Measurements from ENCODE around the gene IFT20. TPM values are rescaled to one million over a fixed set of nuclear protein-coding genes. Genes with fewer than 3 reads are reported as not detected.
"Not testable (repeated sequence)": the region's sequence is repeated elsewhere in the genome, so short reads cannot be mapped to it uniquely, and the experiment has no call there.

Gene IFT20
- polyA plus RNA-seq, 2 of the 4 experiments (the other 2 are of a cell fraction), result 56.8 to 72.1 TPM

- TF ChIP-seq RNF2 (IDR thresholded peaks at IDR 0.05; ENCODE audit: borderline replicate concordance, low read depth), result no peak
These were observed 36.8 kb downstream of the IFT20 start (continued) for GRCh38 chr17:28298449-28298848.

DNA sequence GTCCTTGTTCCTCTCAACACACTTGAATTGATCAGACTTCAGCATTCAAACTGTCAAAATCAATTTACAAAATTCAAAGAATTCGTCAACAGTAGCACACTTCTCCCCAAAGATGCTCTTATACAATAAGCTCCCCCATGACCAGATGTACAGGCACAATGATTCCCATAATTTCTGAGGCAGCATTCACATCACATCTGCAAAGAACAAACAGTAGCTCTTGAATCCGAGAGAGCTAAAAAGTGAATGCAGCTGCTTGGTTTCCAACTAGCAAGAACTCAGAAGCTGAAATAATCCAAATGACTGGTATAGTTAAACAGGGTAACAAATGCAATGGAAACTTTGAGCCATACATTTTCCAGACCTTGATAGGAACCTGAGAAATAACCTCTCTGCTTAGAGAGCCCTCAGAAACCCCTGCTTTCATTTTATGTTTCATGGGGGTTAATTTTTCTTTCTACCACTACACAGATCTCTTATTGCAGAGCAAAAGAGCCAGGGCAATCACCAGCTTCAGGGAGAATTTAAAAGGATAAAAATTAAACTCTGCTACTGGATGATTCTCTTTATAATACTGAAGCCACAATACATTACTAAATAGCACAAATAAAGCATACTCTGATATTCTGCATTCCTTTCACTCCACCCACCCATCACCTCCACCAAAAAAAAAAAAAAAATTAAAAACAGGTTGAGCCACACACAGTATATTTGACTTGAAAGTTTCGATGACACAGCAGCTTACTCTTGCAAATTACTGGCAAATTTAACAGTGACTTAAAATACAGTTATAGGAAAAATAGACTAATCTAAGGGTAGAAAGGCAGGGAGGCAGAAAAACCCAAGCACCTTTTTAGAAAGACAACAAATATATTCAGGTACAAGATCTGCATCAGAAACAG, 39.3 kb downstream of the IFT20 start:
- no peak for ATAC-seq
- no peak for FAIRE-seq
- no peak overlapping the region for H3K4me2 ChIP-seq
- H3K9me3 ChIP-seq, result no peaks in the 10 kb centered on the region
- 51% methylated on average over 3 of the region's 3 CpGs for WGBS (ENCODE audit: missing lambda C conversion rate)
- no peak overlapping the region for H3K4me3 ChIP-seq
- TF ChIP-seq NFE2L2 (conservative IDR thresholded peaks at IDR 0.05; ENCODE audit: low read length), result no peak
- TF ChIP-seq, protein P1, sequence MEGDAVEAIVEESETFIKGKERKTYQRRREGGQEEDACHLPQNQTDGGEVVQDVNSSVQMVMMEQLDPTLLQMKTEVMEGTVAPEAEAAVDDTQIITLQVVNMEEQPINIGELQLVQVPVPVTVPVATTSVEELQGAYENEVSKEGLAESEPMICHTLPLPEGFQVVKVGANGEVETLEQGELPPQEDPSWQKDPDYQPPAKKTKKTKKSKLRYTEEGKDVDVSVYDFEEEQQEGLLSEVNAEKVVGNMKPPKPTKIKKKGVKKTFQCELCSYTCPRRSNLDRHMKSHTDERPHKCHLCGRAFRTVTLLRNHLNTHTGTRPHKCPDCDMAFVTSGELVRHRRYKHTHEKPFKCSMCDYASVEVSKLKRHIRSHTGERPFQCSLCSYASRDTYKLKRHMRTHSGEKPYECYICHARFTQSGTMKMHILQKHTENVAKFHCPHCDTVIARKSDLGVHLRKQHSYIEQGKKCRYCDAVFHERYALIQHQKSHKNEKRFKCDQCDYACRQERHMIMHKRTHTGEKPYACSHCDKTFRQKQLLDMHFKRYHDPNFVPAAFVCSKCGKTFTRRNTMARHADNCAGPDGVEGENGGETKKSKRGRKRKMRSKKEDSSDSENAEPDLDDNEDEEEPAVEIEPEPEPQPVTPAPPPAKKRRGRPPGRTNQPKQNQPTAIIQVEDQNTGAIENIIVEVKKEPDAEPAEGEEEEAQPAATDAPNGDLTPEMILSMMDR (IDR thresholded peaks at IDR 0.05), result no peak
- no peak overlapping the region for H3K27ac ChIP-seq
- ChIA-PET POLR2A (no interaction called here), CTCF (interaction anchor here (0.7 kb wide), 4 partner anchors 9 to 1231 kb away, joined by 3 read pairs; no protein-coding TSS in a partner anchor)
- H3K4me1 ChIP-seq, result no peaks in the 10 kb centered on the region
- no peak for DNase-seq (ENCODE audit: low read depth in 1 of 2, low spot score in 1 of 2)

DNA sequence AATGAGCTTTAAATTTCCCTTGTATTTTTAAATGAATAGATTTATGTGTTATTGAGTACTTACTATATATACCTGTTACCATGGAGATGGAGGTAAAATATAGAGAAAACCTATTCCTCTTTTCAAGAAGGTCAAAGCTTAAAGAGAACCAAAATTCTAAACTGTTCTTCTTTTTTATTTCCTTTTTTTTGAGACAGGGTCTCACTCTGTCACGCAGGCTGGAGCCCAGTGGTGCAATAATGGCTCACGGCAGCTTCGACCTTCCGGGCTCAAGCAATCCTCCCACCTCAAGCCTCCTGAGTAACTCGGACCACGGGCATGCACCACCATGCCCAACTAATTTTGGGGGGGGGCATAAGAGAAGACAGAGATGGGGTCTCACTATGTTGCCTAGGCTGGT, 41.3 kb downstream of the IFT20 start:
- ATAC-seq (no peak), FAIRE-seq (no peak), DNase-seq (ENCODE audit: low read depth in 1 of 2, low spot score in 1 of 2) (no peak)
- Histone ChIP-seq H3K9me3 (no peaks in the 10 kb centered on the region), H3K27ac (no peak overlapping the region), H3K4me1 (no peaks in the 10 kb centered on the region), H3K4me3 (no peak overlapping the region), H3K4me2 (no peak overlapping the region)
- POLR2A ChIA-PET, result interaction anchor here (0.7 kb wide), 1 partner anchor 67 kb away, joined by 3 read pairs; no protein-coding TSS in a partner anchor
- CTCF ChIA-PET, result interaction anchor here (1.5 to 1.7 kb wide), 3 partner anchors 17 to 43 kb away, joined by 3 to 4 read pairs (median 4); no protein-coding TSS in a partner anchor
- 82% methylated on average over 6 of the region's 6 CpGs for WGBS (ENCODE audit: missing lambda C conversion rate)
- TF ChIP-seq HES2 (IDR thresholded peaks at IDR 0.05) (no peak), NR3C1 (IDR thresholded peaks at IDR 0.05) (no peak), JUN (IDR thresholded peaks at IDR 0.05) (no peak), RCOR1 (IDR thresholded peaks at IDR 0.05; ENCODE audit: low read depth, low read length) (no peak), RNF2 (IDR thresholded peaks at IDR 0.05; ENCODE audit: borderline replicate concordance, low read depth) (no peak), CBX2 (IDR thresholded peaks at IDR 0.05; ENCODE audit: borderline replicate concordance, low read depth) (no peak), MAX (IDR thresholded peaks at IDR 0.05) (no peak)
- TF ChIP-seq, protein P1 (IDR thresholded peaks at IDR 0.05), result no peak

- H3K4me3 ChIP-seq; FAIRE-seq; H3K9me3 ChIP-seq; H3K27ac ChIP-seq; POLR2A ChIA-PET; H3K4me2 ChIP-seq; H3K4me1 ChIP-seq; DNase-seq (ENCODE audit: low read depth in 1 of 2, low spot score in 1 of 2): not testable (repeated sequence)
- TF ChIP-seq RAD21 (conservative IDR thresholded peaks at IDR 0.05 in 1 of 2, IDR thresholded peaks at IDR 0.05 in 1 of 2), result 0 out of 5 replicates have a peak, but pooled peaks of 1 of the 2 experiments have one; percentile 3
- 72% methylated on average over 12 of the region's 12 CpGs for WGBS (ENCODE audit: missing lambda C conversion rate)
- ATAC-seq, result peak in 1 of 2 experiments; percentile 50; a peak in 2 of 6 replicates
- CTCF ChIA-PET, result interaction anchor here (1.4 to 1.7 kb wide), 2 partner anchors 24 to 29 kb away, joined by 3 read pairs; no protein-coding TSS in a partner anchor
These were observed 42.4 kb downstream of the IFT20 start for GRCh38 chr17:28292878-28293277.
